D721Med (cell line): Measurements from ENCODE around the gene GRIA1.

Experiments used
- DNase-seq: peaks from one replicate; pipeline ENCODE4 v3.0.0; 2011; ENCODE audit warnings: low spot score; ENCODE audit not compliant: insufficient read length
- FAIRE-seq: peaks from 2 replicates; lab custom pipeline; 2011; peaks lifted over from hg19 to GRCh38; lab: Jason Lieb, UNC
- CTCF ChIP-seq: IDR thresholded peaks from 2 replicates; pipeline ENCODE4 v1.5.1; 2012; ENCODE audit warnings: mild to moderate bottlenecking, control low read depth; ENCODE audit not compliant: insufficient read depth; ENCODE audit errors: missing control alignments

GRIA1 gene

GRCh38 chr5:153636670-153637451 lies 146.4 kb downstream of the GRIA1 start:
- DNase-seq = no peak
- no peak for FAIRE-seq
- TF ChIP-seq CTCF = no peak

GRCh38 chr5:153640293-153640692 lies 149.8 kb downstream of the GRIA1 start:
- DNase-seq (no peak), FAIRE-seq (no peak)
- no peak for TF ChIP-seq CTCF

- TF ChIP-seq CTCF = no peak
- DNase-seq (no peak), FAIRE-seq (no peak)
Measured at GRCh38 chr5:153641183-153641688, 150.8 kb downstream of the GRIA1 start.

DNA sequence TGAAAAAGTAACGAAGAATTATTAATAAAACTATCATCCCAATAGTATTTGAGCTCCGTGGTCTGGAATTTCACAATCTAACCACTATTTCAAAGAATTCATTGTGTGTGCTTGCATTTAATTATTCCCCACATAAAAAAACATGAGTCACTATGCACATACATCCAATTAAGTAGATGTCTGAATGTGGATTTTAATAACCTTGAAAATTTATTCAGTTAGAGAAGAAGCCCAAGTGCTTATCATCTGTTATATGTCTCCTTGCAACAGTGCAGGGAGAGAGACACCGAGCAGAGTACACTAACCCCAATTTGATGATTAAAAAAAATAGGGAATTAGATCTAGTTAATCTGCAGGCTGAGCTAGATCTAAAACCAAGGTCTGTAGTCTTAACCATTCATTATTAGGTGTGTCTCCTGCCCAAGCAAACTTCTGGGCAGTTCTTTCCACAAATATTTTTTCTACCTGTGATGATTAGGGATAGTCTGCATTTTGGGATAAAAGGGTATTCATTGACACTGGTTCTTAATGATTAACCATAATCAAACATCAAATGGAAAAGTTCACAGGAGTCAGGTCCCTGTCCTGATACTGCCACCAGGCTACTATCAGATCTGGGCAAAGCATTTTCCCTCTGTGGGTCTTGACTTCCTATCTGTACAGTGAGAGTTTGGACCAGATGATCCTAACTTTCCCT lies 164.2 kb downstream of the GRIA1 start:
- DNase-seq (no peak), FAIRE-seq (no peak)
- no peak for TF ChIP-seq CTCF

DNA sequence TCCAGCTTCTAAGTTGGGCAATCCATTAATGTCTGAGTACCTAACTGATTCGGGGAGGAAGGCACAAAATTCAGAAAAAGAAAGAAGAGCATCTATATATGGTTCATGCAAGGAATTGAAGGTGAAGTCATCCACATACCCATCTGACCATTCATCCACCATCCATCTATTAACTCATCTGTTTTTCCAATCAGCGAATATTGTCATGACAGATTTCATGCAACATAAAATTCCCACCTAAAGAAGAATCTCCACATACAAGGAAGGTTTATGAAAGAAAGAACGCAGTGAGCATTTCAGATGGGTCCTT lies 164.7 kb downstream of the GRIA1 start:
- DNase-seq (no peak), FAIRE-seq (no peak)
- TF ChIP-seq CTCF = no peak

GRCh38 chr5:153658149-153658548 lies 167.7 kb downstream of the GRIA1 start:
- FAIRE-seq (no peak), DNase-seq (no peak)
- TF ChIP-seq CTCF = no peak

DNA sequence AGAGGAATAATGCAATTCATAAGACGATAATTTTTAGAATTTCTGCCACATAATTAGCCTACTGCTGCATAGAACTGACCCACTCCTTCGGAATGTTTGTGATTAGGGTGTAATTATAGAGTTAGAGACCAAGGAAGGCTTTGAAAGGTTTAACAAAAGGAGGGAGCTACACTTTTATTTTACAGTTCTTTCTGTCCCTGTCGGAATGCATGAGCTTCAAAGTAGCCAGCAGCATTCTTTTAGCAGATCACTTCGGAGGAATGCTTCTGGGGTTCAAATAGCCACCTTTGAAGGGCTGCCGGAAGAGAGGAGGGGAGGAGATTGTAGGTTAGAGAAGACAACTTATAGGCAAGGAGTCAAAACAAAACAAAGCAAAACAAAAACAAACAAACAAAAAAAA lies 168.1 kb downstream of the GRIA1 start:
- DNase-seq (no peak), FAIRE-seq (no peak)
- no peak for TF ChIP-seq CTCF
